Panc1 (cell line): ENCODE measurements around the gene SREK1. TPM values are rescaled to one million over a fixed set of nuclear protein-coding genes. Genes with fewer than 3 reads are reported as not detected.

Experiments
- ATAC-seq: fragments of 200-7000 bp; cut with Tn5 transposase; 2 replicates; pipeline ENCODE4 v1.9.1; 2020; ENCODE audit warnings: mild to moderate bottlenecking, moderate library complexity
- BruUV-seq: library from RNA; stranded (reverse); fragments of 400-500 nt; replicated peaks from 2 replicates; lab custom pipeline; 2021; lab: Mats Ljungman, UMichigan
- CTCF ChIA-PET: fragments of 300-600 bp; sonication (Branson Sonifier 250); formaldehyde crosslinking; loops from one replicate; lab custom pipeline; 2022; ENCODE audit warnings: antibody characterized with exemption; lab: Charles Lee
- POLR2A ChIA-PET: fragments of 300-600 bp; sonication (Branson Sonifier 250); formaldehyde crosslinking; loops from one replicate; lab custom pipeline; 2022; ENCODE audit warnings: antibody characterized with exemption; lab: Charles Lee
- DNase-seq: peaks from one replicate; pipeline ENCODE4 v3.0.0-alpha.2; 2010; ENCODE audit warnings: low read depth, low spot score
- H3K27ac ChIP-seq: 2 replicates; pipeline ENCODE4 v1.5.1; 2011; ENCODE audit warnings: mild to moderate bottlenecking, low read length, inconsistent platforms
- H3K27me3 ChIP-seq: fragments of 200-500 bp; sonication (Bioruptor generic); 2 replicates; pipeline ENCODE4 v1.6.0; 2014; ENCODE audit warnings: low read length, inconsistent platforms; ENCODE audit not compliant: control insufficient read depth, insufficient read depth
- H3K36me3 ChIP-seq: fragments of 200-500 bp; sonication (Bioruptor generic); 2 replicates; pipeline ENCODE4 v1.5.1; 2014; ENCODE audit warnings: inconsistent platforms, mild to moderate bottlenecking, low read length, moderate library complexity; ENCODE audit not compliant: control insufficient read depth, insufficient read depth
- H3K4me1 ChIP-seq: 2 replicates; pipeline ENCODE4 v1.5.1; 2011; ENCODE audit warnings: inconsistent platforms, mild to moderate bottlenecking, low read length, moderate library complexity; ENCODE audit not compliant: control insufficient read depth, insufficient read depth
- H3K4me3 ChIP-seq, 2 experiments: 2 replicates each; pipeline ENCODE4 v1.5.1; 2011 to 2012; ENCODE audit warnings: low read depth in 2 of 2, low read length in 2 of 2, mild to moderate bottlenecking in 2 of 2, inconsistent platforms in 1 of 2, moderate library complexity in 1 of 2
- H3K9me3 ChIP-seq: fragments of 200-500 bp; sonication (Bioruptor generic); 2 replicates; pipeline ENCODE4 v1.5.1; 2014; ENCODE audit warnings: low read depth, mild to moderate bottlenecking, inconsistent platforms, low read length, moderate library complexity; ENCODE audit not compliant: control insufficient read depth, insufficient read depth
- CTCF ChIP-seq: fragments of 450-650 bp; IDR thresholded peaks from 2 replicates; pipeline ENCODE4 v1.5.1; 2017; ENCODE audit warnings: mild to moderate bottlenecking
- POLR2AphosphoS5 ChIP-seq: IDR thresholded peaks from 2 replicates; pipeline ENCODE4 v1.6.1; 2012; ENCODE audit warnings: mild to moderate bottlenecking, low read depth, low read length, moderate library complexity
- SIN3A ChIP-seq: IDR thresholded peaks from 2 replicates; pipeline ENCODE4 v1.6.1; 2012; ENCODE audit warnings: low read depth, mild to moderate bottlenecking, low read length, moderate library complexity, borderline replicate concordance; ENCODE audit not compliant: insufficient read depth
- TCF7L2 ChIP-seq: IDR thresholded peaks from 2 replicates; pipeline ENCODE4 v1.6.1; 2011; ENCODE audit warnings: mild to moderate bottlenecking, low read depth, low read length, inconsistent platforms
- in situ Hi-C: cut with HindIII; loops from 2 replicates; pipeline ENCODE4 v1.10.0; 2016; ENCODE audit warnings: low sequenced_read_pairs, low pct_unique_long_range_greater_than_20kb
- intact Hi-C: fragments of 100-400 bp; cut with micrococcal nuclease; formaldehyde crosslinking; loops from one replicate; pipeline ENCODE4 v1.10.0; 2022; ENCODE audit not compliant: unreplicated experiment
- total RNA-seq: library from RNA; stranded (reverse); gene quantifications from one replicate; pipeline ENCODE4 v1.2.1, GENCODE V29; 2021; ENCODE audit not compliant: unreplicated experiment
- TF ChIP-seq, protein P1 (sequence below), 2 experiments: IDR thresholded peaks; 2 replicates each; pipeline ENCODE4 v1.6.1; 2011 to 2012; ENCODE audit warnings: low read depth in 2 of 2, control low read depth in 1 of 2, low read length in 1 of 2, mild to moderate bottlenecking in 1 of 2, moderate library complexity in 1 of 2; ENCODE audit not compliant: insufficient read depth in 1 of 2

SREK1 gene
- total RNA-seq, 1 experiment from 2014 or later = 89.7 TPM

- no peak overlapping the region for H3K4me3 ChIP-seq
- H3K9me3 ChIP-seq = no peaks in the 10 kb centered on the region
- intact Hi-C loops (no loop called here), in situ Hi-C loops (no loop called here)
- POLR2A ChIA-PET = no interaction called here
- no peaks in the 10 kb centered on the region for H3K36me3 ChIP-seq
- no peaks in the 10 kb centered on the region for H3K4me1 ChIP-seq
- TF ChIP-seq CTCF = no peak
- TF ChIP-seq TCF7L2 = no peak
- no peak for TF ChIP-seq POLR2AphosphoS5
- no peak for TF ChIP-seq SIN3A
- TF ChIP-seq, protein P1, sequence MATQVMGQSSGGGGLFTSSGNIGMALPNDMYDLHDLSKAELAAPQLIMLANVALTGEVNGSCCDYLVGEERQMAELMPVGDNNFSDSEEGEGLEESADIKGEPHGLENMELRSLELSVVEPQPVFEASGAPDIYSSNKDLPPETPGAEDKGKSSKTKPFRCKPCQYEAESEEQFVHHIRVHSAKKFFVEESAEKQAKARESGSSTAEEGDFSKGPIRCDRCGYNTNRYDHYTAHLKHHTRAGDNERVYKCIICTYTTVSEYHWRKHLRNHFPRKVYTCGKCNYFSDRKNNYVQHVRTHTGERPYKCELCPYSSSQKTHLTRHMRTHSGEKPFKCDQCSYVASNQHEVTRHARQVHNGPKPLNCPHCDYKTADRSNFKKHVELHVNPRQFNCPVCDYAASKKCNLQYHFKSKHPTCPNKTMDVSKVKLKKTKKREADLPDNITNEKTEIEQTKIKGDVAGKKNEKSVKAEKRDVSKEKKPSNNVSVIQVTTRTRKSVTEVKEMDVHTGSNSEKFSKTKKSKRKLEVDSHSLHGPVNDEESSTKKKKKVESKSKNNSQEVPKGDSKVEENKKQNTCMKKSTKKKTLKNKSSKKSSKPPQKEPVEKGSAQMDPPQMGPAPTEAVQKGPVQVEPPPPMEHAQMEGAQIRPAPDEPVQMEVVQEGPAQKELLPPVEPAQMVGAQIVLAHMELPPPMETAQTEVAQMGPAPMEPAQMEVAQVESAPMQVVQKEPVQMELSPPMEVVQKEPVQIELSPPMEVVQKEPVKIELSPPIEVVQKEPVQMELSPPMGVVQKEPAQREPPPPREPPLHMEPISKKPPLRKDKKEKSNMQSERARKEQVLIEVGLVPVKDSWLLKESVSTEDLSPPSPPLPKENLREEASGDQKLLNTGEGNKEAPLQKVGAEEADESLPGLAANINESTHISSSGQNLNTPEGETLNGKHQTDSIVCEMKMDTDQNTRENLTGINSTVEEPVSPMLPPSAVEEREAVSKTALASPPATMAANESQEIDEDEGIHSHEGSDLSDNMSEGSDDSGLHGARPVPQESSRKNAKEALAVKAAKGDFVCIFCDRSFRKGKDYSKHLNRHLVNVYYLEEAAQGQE (IDR thresholded peaks at IDR 0.05; ENCODE audit: insufficient read depth in 1 of 2, low read depth in 2 of 2, low read length in 1 of 2) = no peak
- no peak for DNase-seq
- H3K27me3 ChIP-seq = no peaks in the 10 kb centered on the region
- CTCF ChIA-PET = no interaction called here
- no TSS peak for BruUV-seq
- peak; percentile 66 for ATAC-seq
- H3K27ac ChIP-seq = no peak overlapping the region
These were observed 65.2 kb downstream of the SREK1 start for GRCh38 chr5:66209350-66209749.

DNA sequence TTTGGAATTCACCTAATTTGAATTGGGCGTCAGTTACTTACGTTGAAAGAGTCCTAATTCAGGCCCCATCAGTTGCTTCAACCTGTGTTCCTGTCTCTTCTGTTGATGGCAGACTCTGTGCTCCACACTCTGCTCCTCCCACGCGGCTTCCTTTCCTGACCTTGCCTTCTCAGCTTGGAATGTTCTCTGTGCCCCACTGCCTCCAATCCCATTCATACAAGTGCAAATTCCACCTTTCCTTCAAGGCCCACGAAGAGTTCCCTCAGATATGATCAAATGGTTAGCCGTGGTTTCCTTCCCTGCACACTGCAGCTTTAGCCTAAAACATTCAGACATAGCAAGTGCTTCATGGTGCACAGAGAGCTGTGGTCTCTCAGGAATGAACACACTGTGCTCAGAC is 65.7 kb downstream of the SREK1 start:
- DNase-seq (no peak), ATAC-seq (no peak)
- H3K9me3 ChIP-seq = no peaks in the 10 kb centered on the region
- CTCF ChIA-PET = no interaction called here
- intact Hi-C loops = no loop called here
- H3K27ac ChIP-seq = no peak overlapping the region
- TF ChIP-seq CTCF (no peak), POLR2AphosphoS5 (no peak), SIN3A (no peak), TCF7L2 (no peak)
- TF ChIP-seq, protein P1 (IDR thresholded peaks at IDR 0.05; ENCODE audit: insufficient read depth in 1 of 2, low read depth in 2 of 2, low read length in 1 of 2) = no peak
- POLR2A ChIA-PET = no interaction called here
- H3K4me1 ChIP-seq = no peaks in the 10 kb centered on the region
- H3K27me3 ChIP-seq = no peaks in the 10 kb centered on the region
- H3K36me3 ChIP-seq = no peaks in the 10 kb centered on the region
- in situ Hi-C loops = no loop called here
- no peak overlapping the region for H3K4me3 ChIP-seq
- no TSS peak for BruUV-seq
